ENCODE measurements around the gene ADGRE1. TPM values are rescaled to one million over a fixed set of nuclear protein-coding genes. Genes with fewer than 3 reads are reported as not detected.

ADGRE1 gene
- total and polyA plus RNA-seq, 7 experiments from 2014 or later: 4.2 to 31.7 (median 9.1) TPM

Other genes starting within 250 kb of the ADGRE1 start
- 10 to 100 TPM in 1 of 5 experiments, 1 to 10 TPM in 4; 1.0 to 20.5 (median 1.8) TPM for gene TNFSF14, start 217.4 kb upstream of the ADGRE1 start, total RNA-seq
- 1 to 10 TPM; 1.3 to 1.9 TPM for gene TNFSF14, start 217.4 kb upstream of the ADGRE1 start, polyA plus RNA-seq
- 1 to 10 TPM in 3 of 5 experiments, under 1 TPM in 2; 0.57 to 3.7 (median 1.8) TPM for gene C3, start 166.9 kb upstream of the ADGRE1 start, total RNA-seq
- gene C3, start 166.9 kb upstream of the ADGRE1 start, polyA plus RNA-seq: not detected
- 10 to 100 TPM; 36.1 to 81.6 (median 61.9) TPM for gene GPR108, start 150.0 kb upstream of the ADGRE1 start, total RNA-seq
- 10 to 100 TPM; 70.6 to 96.5 TPM for gene GPR108, start 150.0 kb upstream of the ADGRE1 start, polyA plus RNA-seq
- 10 to 100 TPM in 1 of 5 experiments, 1 to 10 TPM in 4; 2.9 to 17.4 (median 5.4) TPM for gene TRIP10, start 147.9 kb upstream of the ADGRE1 start, total RNA-seq
- gene TRIP10, start 147.9 kb upstream of the ADGRE1 start, polyA plus RNA-seq: 1 to 10 TPM in 1 of 2 donors, under 1 TPM in 1; 0.74 to 1.8 TPM
- gene SH2D3A, start 120.1 kb upstream of the ADGRE1 start, total RNA-seq: 10 to 100 TPM; 27.9 to 64.7 (median 57.4) TPM
- gene SH2D3A, start 120.1 kb upstream of the ADGRE1 start, polyA plus RNA-seq: 10 to 100 TPM; 35.2 to 60.4 TPM
- 100 to 1,000 TPM in 3 of 5 experiments, 10 to 100 TPM in 2; 90.5 to 132 (median 115) TPM for gene VAV1, start 114.9 kb upstream of the ADGRE1 start, total RNA-seq
- gene VAV1, start 114.9 kb upstream of the ADGRE1 start, polyA plus RNA-seq: 10 to 100 TPM; 26.2 to 41.4 TPM
- not detected for gene MBD3L2B, start 133.9 kb downstream of the ADGRE1 start, total RNA-seq
- gene MBD3L2B, start 133.9 kb downstream of the ADGRE1 start, polyA plus RNA-seq: not detected
- not detected for gene MBD3L5, start 143.0 kb downstream of the ADGRE1 start, total RNA-seq
- not detected for gene MBD3L5, start 143.0 kb downstream of the ADGRE1 start, polyA plus RNA-seq
- gene MBD3L4, start 152.6 kb downstream of the ADGRE1 start, total RNA-seq: not detected
- not detected for gene MBD3L4, start 152.6 kb downstream of the ADGRE1 start, polyA plus RNA-seq
- not detected for gene MBD3L2, start 161.7 kb downstream of the ADGRE1 start, total RNA-seq
- not detected for gene MBD3L2, start 161.7 kb downstream of the ADGRE1 start, polyA plus RNA-seq
- gene MBD3L3, start 171.1 kb downstream of the ADGRE1 start, total RNA-seq: not detected
- not detected for gene MBD3L3, start 171.1 kb downstream of the ADGRE1 start, polyA plus RNA-seq
- 10 to 100 TPM; 11.7 to 36.2 (median 20.0) TPM for gene ZNF557, start 182.1 kb downstream of the ADGRE1 start, total RNA-seq
- gene ZNF557, start 182.1 kb downstream of the ADGRE1 start, polyA plus RNA-seq: 10 to 100 TPM in 1 of 2 donors, 1 to 10 TPM in 1; 5.4 to 14.0 TPM